ENCODE results near the gene CDKN2C.
A peak's percentile ranks its signal among the peaks of the same experiment; 100 is the strongest.

The CDKN2C gene

GRCh38 chr1:50966991-50967390 lies 3.1 kb upstream of the CDKN2C start:
- no peak for DNase-seq

- DNase-seq, result no peak
These were observed 2.5 kb upstream of the CDKN2C start for GRCh38 chr1:50967416-50968157.

GRCh38 chr1:50968158-50968820 lies 1.8 kb upstream of the CDKN2C start:
- peak; percentile 86 to 92 for DNase-seq

GRCh38 chr1:50968821-50969610 lies 1.0 kb upstream of the CDKN2C start:
- DNase-seq, result peak; percentile 43 to 47

- no peak for DNase-seq
These were observed 453 bp downstream of the CDKN2C start for GRCh38 chr1:50970509-50970887.

- no peak for DNase-seq
These were observed 1.0 kb downstream of the CDKN2C start for GRCh38 chr1:50970931-50971582.

- no peak for DNase-seq
These were observed 1.8 kb downstream of the CDKN2C start for GRCh38 chr1:50971748-50972305.

- no peak for DNase-seq
These were observed 2.7 kb downstream of the CDKN2C start for GRCh38 chr1:50972766-50973165.

GRCh38 chr1:50973255-50973654 lies 3.2 kb downstream of the CDKN2C start:
- DNase-seq, result no peak

- peak in 1 of 2 experiments; percentile 23 for DNase-seq
These were observed 4.0 kb downstream of the CDKN2C start for GRCh38 chr1:50973875-50974617.

- no peak for DNase-seq
These were observed 4.5 kb downstream of the CDKN2C start for GRCh38 chr1:50974618-50974935.

GRCh38 chr1:50975436-50975835 lies 5.4 kb downstream of the CDKN2C start:
- no peak for DNase-seq

GRCh38 chr1:50976111-50976889 lies 6.3 kb downstream of the CDKN2C start:
- peak; percentile 42 to 66 for DNase-seq

- DNase-seq, result peak; percentile 67 to 84
These were observed 7.0 kb downstream of the CDKN2C start for GRCh38 chr1:50976890-50977574.

- peak; percentile 61 to 67 for DNase-seq
These were observed 7.6 kb downstream of the CDKN2C start for GRCh38 chr1:50977575-50978143.

GRCh38 chr1:50978144-50978851 lies 8.3 kb downstream of the CDKN2C start:
- DNase-seq, result peak; percentile 62 to 89

GRCh38 chr1:50978852-50979781 lies 9.1 kb downstream of the CDKN2C start:
- DNase-seq, result peak; percentile 57 to 72

- no peak for DNase-seq
These were observed 9.9 kb downstream of the CDKN2C start for GRCh38 chr1:50979937-50980336.

- no peak for DNase-seq
These were observed 10.5 kb downstream of the CDKN2C start for GRCh38 chr1:50980505-50980904.
